AG08396 (cell line): ENCODE measurements around the gene EVL.
"Not testable (repeated sequence)": the region's sequence is repeated elsewhere in the genome, so short reads cannot be mapped to it uniquely, and the experiment has no call there.

Experiments used
- DNase-seq: peaks from one replicate; pipeline ENCODE4 v3.0.0; 2012; ENCODE audit warnings: low spot score, mixed read lengths

EVL gene, protein sequence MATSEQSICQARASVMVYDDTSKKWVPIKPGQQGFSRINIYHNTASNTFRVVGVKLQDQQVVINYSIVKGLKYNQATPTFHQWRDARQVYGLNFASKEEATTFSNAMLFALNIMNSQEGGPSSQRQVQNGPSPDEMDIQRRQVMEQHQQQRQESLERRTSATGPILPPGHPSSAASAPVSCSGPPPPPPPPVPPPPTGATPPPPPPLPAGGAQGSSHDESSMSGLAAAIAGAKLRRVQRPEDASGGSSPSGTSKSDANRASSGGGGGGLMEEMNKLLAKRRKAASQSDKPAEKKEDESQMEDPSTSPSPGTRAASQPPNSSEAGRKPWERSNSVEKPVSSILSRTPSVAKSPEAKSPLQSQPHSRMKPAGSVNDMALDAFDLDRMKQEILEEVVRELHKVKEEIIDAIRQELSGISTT

DNA sequence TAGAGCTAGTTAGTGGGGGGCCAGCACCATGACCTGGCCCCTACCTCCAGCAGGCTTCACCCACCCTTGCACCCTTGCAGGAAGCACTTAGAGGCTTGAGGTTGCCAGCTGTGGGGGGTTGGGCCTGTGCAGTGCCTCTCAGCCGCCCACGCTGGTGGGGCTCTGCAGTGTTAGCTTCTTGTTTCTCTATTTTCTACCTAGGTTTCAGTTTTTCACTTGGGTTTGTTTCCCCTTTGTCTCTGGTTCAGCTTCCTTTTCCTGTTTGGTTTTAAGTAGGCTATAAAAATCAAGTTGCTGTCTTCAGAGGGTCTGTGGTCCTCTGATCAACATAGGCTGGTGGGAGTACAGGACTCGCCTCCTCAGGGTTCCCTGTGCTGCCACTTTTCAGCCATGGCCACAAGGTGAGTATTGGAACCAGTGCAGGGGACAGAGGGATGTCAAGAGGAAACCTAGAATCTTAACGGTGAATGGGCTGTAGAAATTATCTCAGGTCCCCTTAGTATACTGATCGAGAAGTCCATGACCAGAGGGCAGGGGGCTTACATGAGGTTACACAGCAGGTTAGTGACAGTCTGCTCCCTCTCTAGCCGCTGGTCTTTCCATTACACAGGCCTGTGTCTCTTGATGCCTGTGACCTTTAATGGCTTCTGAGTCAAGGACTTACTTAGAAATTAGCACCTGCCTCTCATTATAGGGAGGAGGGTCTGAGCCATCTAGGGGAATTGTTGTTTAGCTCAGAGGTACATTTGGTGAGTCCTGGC is at the start of gene EVL:
Gene EVL, plus strand, starts transcription at position 312 of the 761 bp plus-strand sequence. Its CDS starts 79 bp downstream, at position 391.
- DNase-seq: no peak

DNA sequence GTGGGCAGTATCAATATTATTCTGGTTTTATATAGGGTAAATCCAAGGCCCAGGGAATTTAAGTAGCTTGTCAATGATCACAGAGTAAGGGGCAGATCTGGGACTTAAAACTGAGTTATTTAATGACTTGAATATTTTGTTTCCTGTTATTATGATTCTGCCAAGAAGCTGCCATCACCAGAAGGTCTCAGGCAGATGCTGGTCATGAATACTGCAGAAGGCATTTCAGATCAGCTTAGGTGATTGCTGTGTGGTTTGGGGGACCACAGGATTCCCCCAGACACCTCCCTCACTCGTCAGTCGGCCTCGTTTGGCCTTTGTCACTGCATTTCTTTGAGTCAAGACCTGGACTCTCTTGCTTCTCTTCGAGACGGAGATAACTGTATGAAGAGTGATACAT is 47.7 kb upstream of the EVL start:
- DNase-seq: peak; percentile 48

DNA sequence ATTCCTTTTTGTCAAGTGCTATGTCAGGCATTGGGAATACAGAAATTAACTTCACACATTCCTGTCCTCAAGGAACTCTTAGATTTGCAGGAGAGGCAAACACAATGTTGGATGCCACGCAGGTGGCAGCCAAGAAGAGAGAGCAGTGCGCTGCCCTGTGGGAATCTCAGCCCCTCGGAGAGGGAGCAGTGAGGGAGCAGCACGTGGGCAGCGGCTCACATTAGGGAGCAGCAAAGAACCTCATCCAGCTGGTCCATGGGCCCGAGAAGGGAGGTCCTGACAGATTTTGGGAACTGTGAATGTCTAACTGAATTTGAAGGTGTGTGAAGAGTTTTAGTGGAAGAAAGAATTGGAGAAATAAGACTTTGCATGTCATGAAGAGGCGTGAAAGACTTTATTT is 47.2 kb upstream of the EVL start:
- no peak for DNase-seq

DNA sequence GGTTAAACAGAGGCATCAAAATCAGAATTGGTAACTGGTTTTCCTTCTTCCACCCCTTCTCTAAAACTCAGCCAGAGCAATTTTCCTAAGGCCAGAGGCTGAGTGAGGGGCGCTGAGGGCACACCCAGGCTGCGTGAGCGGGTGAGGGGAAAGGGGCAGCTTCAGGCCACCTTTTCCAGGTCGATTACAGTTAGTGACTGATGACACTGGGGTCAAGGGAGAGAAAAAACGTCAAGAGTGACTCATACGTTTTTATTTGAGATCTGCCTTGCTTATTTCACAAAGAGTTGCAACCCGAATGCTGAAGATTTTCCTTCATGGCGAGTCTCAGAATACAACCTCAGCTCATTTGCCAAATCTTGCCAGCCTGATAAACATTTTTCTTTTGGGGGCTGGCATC is 46.7 kb upstream of the EVL start:
- no peak for DNase-seq

DNA sequence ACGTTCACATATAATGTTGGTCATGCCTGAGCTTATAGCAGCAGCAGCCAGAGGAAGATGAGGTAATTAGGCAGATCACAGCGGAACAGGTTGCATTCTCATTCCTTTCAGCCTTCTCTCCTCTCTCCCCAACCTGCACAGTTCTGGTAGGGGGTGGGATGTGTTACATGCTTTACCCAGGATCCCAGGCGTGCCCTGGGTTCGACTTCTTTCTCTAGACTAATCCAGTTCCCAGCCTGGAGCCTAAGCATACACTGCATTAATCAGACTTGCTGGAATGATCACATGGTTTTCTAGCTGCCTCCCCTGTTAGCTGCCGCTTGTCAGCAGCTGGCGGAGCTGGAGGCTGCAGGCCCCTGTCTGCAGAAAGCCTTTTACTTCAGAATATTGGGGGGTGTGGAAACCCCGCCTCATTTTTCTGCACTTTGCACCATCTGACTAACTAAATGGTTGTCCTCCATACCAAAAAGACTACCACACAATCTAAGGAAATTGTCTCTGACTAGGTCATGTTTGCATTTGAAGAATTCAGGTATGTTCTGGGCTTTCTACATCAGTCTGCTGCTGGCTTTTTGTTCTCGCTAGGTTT is 46.0 kb upstream of the EVL start:
- no peak for DNase-seq

DNA sequence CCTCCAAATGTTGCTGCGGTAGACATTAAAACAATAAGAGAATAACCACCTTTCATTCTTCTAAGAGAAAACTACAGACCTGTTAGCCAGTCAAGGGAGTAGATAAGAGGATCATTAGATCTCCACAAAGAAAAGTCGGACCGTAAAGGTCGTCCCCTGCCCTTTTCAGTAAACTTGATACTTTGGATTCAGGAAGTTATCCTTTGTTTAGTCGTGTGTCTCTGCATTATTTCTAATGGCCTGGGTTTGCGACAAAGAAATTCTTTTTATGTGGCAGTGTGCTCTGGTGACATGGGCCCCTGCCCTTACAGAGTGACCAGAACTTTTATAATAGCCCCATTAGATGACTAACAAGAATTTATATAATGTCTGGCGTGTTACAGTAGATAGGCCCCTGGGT is 44.6 kb upstream of the EVL start:
- no peak for DNase-seq

DNA sequence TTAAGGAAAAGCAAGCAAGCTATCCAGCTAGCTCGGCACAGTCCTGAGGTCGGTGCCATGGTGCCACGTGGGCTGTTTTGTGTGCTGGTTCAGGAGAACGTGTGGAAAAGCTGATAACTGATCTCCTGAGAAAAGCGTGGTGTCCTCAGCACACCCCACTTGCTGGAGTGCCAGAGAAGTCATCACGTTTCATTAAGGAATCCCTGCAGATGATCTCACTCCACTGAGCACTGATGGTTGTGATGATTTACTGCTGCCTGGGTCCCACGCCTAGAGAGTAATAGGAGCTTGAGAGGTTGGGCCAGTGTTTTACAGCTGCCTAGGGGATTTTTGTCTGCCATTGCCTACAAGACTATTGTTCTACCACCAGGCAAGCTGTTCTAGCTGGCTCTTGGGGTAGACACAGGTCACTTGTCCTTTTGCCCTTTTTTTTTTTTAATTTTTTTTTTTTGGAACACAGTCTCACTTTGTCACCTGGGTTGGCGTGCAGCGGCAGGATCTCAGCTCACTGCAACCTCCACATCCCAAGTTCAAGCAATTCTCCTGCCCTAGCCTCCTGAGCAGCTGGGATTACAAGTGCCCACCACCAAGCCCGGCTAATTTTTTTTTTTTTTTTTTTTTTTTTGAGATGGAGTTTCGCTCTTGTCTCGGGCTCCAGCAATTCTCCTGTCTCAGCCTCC is 42.3 kb upstream of the EVL start:
- no peak for DNase-seq

DNA sequence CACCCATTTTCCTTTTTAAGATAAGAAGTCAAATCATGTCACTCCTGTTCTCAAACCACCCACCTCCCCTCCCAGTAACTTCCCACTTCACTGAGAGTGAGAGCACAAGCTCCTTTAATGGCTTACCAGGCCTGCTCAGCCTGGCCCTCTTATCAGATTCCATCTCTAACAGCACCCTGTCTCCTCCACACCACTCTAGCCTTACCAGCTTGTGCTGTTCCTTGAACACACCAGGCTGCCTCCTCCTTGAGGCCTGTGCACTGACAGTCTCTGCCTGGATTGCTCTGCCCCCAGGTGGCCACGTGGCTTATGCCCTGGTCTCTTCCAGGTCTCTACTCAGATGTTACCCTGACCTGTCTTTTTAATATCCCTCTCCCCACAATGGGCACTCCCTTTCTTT is 40.1 kb upstream of the EVL start:
- DNase-seq: peak; percentile 24

DNA sequence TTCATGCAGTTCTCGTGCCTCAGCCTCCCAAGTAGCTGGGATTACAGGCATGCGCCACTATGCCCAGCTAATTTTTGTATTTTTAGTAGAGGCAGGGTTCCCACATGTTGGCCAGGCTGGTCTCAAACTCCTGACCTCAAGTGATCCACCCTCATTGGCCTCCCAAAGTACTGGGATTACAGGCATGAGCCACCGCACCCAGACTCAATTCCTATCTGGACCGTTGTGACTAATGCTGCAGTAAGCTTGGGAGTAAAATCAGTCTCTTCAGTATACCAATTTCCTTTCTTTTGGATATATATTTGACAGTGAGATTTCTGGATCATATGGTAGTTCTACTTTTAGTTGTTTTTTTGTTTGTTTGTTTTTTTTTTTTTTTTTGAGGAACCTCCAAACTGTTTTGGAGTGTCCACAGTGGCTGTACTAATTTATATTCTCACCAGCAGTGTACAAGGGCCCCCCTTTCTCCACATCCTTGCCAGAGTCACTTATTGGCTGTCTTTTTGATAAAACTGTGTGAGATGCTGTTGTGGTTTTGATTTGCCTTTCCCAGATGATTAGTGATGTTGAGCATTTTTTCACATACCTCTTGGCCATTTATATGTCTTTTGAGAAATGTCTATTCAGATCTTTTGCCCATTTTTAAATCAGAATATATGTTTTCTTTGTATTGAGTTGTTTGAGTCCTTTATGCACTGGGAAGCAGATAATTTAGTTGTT is 37.3 kb upstream of the EVL start:
- DNase-seq: no peak

DNA sequence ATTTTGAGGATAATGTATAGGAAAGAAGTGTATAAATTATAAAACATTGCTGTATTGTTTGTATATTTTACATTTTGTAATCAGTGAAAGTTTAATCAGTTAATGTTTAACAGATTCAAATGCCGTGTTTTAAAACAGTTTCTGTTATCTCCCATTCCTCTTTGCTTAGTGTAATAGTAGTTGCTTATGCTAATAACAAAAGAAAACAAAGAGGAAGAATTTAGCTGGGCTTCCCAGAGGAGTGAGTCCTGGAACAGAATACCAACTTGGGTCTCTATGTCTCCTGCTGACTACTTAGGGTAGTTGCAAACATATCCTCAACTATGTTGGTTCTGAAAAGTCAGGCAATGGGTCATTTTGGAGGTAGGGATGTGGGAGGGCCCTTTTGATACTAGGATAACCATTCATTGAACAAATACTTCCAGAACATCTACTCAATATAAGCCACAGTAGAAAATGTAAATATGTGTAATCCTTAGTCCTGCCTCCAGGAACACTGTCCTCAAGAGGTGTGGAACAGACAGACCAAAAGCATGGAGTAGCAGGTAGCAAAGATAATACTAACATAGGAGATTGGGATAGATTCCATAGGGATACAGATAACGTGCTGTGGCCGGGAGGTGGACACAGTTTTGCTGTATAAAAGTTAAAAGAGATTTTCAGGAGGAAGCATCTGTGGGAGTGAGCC is 36.1 kb upstream of the EVL start:
- no peak for DNase-seq

DNA sequence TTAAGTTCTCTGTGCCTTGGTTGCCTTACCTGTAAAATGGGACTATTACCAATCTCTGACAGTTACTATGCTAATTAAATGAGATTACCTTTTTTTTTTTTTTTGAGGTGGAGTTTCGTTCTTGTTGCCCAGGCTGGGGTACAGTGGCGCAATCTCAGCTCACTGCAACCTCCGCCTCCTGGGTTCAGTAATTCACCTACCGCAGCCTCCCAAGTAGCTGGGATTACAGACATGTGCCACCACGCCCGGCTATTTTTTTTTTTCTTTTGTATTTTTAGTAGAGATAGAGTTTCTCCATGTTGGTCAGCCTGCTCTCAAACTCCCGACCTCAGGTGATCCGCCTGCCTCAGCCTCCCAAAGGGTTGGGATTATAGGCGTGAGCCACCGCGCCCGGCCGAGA is 35.2 kb upstream of the EVL start:
- DNase-seq: not testable (repeated sequence)

DNA sequence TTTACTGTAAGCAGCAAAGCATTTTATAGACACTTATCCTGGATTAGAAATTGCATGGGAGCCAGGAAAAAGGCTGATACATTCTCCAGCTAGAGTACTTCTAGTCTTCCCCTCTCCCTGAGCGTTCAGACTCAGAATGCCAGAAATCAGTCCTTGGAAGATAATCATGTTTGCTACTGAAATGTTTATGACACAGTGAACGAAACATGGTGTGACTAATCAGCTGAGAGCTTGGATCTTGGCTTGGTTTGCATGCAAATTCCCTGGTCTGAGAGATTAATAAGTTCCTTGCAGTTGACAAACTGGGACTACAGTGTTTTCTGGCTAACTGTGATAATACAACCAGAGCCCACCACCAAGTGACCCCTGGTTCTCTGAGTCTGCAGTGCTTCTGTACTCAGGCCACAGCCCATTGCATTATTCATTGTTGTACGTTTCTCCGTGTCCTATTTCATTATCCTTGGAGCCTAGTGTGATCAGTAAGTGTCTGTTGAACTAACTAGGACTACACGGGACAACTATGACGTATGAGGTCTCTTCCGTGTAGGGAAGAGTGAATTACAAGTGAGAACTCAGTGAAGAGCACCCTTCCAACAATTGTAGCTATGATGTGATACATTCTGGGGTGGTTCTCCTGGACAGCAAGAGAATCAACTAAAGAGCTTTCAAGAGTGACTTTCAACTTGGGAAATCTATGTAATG is 34.6 kb upstream of the EVL start:
- DNase-seq: peak; percentile 62

DNA sequence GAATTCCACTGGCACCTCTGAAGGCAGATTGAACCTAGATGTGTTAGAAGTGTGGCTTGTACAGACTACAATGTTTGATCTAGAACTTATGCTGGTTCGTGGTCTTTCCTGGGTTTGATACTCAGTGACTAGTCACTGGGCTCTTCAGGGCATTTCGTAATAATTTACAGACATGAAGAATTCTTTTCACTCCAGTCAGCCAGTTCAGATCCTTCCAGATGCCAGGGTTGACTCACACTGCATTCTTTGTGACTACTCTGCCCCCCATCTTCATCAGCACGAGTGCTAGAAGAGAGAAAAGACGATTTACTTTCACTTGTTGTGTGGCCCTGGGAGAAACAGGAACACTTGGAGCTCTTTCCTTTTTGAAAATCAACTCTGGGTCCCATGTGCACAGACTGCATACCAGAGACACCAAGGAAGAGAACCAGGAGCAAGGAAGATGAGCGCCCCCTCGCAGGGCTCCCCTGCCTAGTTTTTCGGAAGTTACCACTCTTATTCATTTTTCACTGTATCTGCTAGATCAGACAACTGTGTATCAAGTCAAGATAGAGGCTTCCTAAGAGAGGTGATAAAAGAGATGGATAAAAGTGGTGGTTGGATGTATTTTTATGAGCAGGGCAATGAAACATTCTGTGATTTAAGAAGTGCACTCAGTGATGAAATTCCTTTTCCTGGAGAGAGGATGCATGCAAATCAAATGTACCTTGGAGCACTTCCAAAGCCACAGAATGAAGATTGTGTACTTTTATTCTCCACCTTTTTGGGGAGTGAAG is 33.5 kb upstream of the EVL start:
- DNase-seq: peak; percentile 87

DNA sequence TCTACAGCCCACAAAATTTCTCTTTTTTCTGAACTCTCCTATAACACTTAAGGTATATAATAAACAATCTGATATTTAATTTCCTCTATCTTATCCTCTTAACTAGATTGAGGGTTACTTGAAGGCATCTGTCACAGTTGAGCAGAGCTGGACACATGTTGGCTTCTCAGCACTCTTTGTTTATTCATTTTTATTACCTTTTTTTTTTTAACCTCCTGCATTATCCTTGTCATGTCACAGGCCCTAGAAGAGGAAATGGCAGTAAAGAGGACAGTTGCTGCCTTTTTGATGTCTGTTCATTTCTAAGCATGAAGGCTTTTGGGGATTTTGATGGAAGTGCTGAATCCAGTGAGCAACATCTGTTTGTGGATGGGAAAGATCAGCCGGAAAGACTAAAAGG is 32.5 kb upstream of the EVL start:
- no peak for DNase-seq

DNA sequence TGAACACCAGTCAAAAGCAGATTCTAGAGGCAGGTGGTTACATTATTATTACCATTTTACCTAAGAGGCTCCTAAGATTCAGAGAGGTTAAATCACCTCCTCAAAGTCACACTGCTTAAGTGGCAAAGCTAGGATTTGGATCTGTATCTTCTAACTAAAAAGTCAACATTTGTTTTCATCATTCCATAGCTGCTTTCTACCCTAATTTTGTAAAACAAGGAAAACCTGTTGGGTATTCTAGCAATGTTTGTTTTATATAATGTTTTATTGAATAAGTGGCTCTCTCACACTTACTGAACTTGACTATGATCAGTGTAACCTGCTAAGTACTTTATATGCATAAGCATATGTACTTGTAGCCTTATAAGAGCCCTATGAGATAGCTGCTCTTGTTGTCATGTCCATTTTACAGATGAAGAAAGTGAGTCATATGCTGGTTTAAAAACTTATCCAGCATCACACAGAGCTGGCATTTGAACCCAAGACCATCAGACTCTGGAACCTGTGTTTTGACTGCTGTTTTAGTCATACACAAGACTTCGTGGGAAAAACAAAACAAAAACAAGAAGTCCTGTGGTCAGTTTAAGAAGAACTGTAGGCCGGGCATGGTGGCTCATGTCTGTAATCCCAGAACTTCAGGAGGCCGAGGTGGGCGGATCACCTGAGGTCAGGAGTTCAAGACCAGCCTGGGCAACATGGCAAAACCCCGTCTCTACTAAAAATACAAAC is 31.7 kb upstream of the EVL start:
- DNase-seq: no peak

DNA sequence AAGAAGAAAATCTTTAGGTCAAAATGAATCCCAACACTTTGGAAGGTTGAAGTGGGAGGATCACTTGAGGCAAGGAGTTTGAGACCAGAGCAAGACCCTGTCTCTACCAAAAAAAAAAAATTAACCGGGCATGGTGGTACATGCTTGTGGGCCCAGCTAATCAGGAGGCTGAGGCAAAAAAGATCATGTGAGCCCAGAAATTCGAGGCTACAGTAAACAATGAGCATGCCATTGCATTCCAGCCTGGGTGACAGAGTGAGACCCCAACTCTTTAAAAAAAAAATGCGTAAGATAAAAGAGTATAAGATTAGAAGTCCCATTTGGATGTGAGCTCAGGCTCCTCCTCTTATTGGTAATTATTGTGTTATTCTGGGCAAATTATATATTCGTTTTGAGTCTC is 30.8 kb upstream of the EVL start:
- DNase-seq: no peak

DNA sequence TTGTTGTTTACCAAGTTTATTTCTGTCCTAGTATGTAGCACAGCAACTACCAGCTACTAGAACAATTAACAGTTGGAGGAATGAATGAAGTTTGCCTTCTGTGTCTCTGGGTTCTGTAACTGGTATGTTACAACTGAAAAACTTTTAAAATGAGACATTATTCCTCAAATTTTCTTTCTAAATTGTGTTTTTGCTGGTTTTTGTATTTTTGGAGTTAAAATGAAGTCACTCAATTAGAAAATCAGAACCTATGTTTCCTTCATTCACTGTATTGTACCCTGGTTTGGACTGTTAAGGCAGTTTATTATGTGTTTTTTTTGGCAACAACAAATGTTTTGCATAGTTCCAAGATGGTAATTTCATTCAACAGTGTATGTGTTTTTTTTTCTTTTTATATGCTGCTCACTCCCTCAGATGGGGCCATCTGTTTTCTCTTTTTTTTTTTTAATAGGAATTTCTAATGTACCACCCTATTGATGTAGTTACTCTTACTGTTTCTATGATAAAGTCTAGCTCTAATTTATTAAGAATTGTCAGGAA is 30.2 kb upstream of the EVL start:
- no peak for DNase-seq

DNA sequence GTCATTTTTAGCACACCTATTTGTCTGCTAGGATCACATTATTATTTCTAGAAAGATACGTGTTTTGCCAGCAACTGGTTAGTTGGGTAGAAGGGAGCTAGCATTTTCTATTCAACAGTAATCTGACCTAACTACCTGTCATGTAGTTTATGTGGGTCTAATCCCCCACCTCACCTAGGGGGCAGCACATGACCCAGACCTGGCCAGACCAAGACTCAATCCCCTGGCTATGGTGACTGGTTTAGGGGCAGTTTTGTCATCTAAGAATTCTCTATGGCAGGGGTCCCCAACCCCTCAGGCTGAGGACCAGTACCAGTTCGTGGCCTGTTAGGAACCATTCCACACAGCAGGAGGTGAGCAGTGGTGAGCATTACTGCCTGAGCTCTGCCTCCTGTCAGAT is 29.5 kb upstream of the EVL start:
- no peak for DNase-seq

DNA sequence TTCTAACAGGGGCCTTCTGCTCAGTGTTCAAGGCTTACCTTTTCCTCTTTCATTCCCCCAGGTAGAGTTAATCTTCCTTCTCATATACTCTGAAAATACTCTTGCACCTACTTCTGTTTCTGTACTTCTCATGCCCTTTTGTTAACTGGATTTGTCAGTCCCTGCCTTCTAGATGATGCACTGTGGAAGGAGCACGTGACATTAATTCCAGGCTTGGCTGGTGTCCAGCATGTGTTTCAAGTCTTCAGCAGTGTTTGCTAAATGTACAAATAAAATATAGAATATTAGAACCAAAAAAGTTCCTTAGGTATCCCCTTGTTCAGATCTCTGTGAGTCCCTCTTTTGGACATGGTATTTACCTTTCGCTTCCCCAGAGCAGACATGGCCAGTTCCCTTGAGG is 27.9 kb upstream of the EVL start:
- no peak for DNase-seq
